Activated CD4-positive, alpha-beta T cell treated with anti-CD3 and anti-CD28 coated beads for 36 hours (primary cell): Measurements from ENCODE around the gene STARD13. TPM values are rescaled to one million over a fixed set of nuclear protein-coding genes. Genes with fewer than 3 reads are reported as not detected.

Experiments
- ATAC-seq: fragments of 200-7000 bp; cut with Tn5 transposase; one replicate; pipeline ENCODE4 v1.10.0; 2021; ENCODE audit warnings: mild to moderate bottlenecking, moderate library complexity
- CTCF ChIA-PET: fragments of 350-600 bp; sonication (Branson Sonifier 250); formaldehyde crosslinking; loops from one replicate; lab custom pipeline; 2021; ENCODE audit warnings: antibody characterized with exemption; lab: Charles Lee
- POLR2A ChIA-PET: fragments of 350-600 bp; sonication (Branson Sonifier 250); formaldehyde crosslinking; loops from one replicate; lab custom pipeline; 2021; ENCODE audit warnings: antibody characterized with exemption, inconsistent platforms; lab: Charles Lee
- DNase-seq: peaks from one replicate; pipeline ENCODE4 v3.0.0-alpha.2; 2020
- H3K27ac Mint-ChIP-seq: one replicate; pipeline ENCODE4 v1.8.0; 2021; ENCODE audit warnings: mixed read lengths
- H3K27me3 Mint-ChIP-seq: one replicate; pipeline ENCODE4 v1.8.0; 2021; ENCODE audit warnings: mixed read lengths
- H3K36me3 Mint-ChIP-seq: one replicate; pipeline ENCODE4 v1.8.0; 2021; ENCODE audit warnings: low read depth, mixed read lengths
- H3K4me1 Mint-ChIP-seq: one replicate; pipeline ENCODE4 v1.8.0; 2021; ENCODE audit warnings: mixed read lengths
- H3K4me3 Mint-ChIP-seq: one replicate; pipeline ENCODE4 v1.8.0; 2021; ENCODE audit warnings: mild to moderate bottlenecking, moderate library complexity, mixed read lengths
- H3K9me3 Mint-ChIP-seq: one replicate; pipeline ENCODE4 v1.8.0; 2021; ENCODE audit warnings: low read depth, mixed read lengths
- intact Hi-C, 2 experiments: fragments of 100-400 bp; cut with DNase I in 1 of 2; cut with micrococcal nuclease in 1 of 2; formaldehyde crosslinking; loops; one replicate each; pipeline versions ENCODE4 v1.14.2 to v1.15.1; 2022 to 2024; cut with DNase I, micrococcal nuclease
- total RNA-seq, 2 experiments: library from RNA; stranded (reverse); gene quantifications; one replicate each; pipeline ENCODE4 v1.2.3, GENCODE V29; 2021

Gene STARD13
- total RNA-seq, 2 experiments from 2014 or later = 0.35 to 0.57 TPM

DNA sequence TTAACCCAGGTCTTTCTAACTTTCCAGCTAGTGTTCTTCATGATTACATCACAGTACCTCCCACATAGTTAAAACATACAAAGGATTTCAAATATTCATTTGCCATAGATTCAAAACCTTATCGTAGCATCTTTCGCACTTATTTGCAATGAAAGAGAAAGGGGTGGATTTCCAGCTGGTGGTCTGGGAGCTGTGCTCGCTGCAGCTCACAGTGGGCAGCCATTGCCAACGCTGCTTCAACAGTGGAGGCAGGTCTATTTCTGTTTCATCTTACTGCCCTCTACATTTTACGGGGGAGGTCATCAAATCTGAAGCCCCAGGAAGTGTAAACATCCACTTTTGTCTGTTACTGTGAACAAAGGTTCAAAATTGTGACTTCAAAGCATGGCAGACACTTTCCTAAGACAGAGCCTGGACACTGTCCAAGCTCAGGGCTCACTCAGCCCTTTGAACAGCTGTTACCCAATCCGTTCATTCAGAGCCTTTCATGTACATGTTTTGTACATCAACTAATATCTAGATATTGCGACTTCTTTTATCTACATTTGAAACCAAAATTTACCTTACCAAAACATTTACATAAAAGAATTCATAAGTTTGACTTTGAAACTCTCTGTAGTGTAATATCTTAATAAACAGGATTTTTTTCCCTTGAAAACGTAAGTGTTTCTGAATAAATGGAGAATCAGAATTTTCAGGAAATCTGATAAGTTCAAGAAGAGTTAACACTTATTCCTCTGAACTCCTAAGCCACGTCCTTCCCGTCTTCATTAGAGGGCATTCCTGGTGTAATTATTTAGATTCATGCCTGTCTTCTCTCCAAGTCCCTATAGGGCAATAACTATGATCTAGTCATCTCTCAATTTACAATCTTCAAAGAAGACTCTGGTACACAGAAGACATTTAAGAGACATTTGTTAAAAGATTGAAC is 25.1 kb downstream of the STARD13 start:
- Mint-ChIP-seq H3K27me3 (no peaks in the 10 kb centered on the region), H3K4me3 (no peak overlapping the region), H3K9me3 (no peaks in the 10 kb centered on the region), H3K36me3 (no peaks in the 10 kb centered on the region), H3K4me1 (no peaks in the 10 kb centered on the region), H3K27ac (no peak overlapping the region)
- ChIA-PET POLR2A (no interaction called here), CTCF (interaction anchor here (0.5 to 0.7 kb wide), 2 partner anchors 65 to 134 kb away, joined by 3 read pairs; no protein-coding TSS in a partner anchor)
- DNase-seq (no peak), ATAC-seq (no peak)
- intact Hi-C loops = no loop called here

DNA sequence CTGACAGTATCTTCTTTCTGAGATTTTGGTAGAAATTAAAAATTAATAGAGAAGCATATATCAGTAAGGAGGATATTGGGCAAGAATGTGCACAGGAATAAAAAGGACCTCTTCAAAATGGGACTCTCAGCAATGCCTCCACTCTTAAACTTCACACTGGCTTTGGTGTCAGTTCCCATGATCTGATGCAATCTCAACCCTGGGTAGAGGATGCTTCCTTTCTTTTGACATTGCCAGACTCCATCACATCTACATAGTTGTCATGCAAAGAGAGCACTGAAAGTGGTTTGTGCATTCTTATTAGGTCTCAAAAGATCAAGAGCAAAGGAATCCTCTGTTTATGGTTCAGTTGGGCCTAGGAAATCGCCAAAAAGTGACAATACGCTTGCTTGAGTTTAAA is 26.3 kb downstream of the STARD13 start:
- no peaks in the 10 kb centered on the region for H3K36me3 Mint-ChIP-seq
- no peaks in the 10 kb centered on the region for H3K9me3 Mint-ChIP-seq
- intact Hi-C loops = no loop called here
- H3K27ac Mint-ChIP-seq = no peak overlapping the region
- ATAC-seq = no peak
- CTCF ChIA-PET = no interaction called here
- no peaks in the 10 kb centered on the region for H3K4me1 Mint-ChIP-seq
- no peak for DNase-seq
- no peak overlapping the region for H3K4me3 Mint-ChIP-seq
- H3K27me3 Mint-ChIP-seq = no peaks in the 10 kb centered on the region
- POLR2A ChIA-PET = no interaction called here

DNA sequence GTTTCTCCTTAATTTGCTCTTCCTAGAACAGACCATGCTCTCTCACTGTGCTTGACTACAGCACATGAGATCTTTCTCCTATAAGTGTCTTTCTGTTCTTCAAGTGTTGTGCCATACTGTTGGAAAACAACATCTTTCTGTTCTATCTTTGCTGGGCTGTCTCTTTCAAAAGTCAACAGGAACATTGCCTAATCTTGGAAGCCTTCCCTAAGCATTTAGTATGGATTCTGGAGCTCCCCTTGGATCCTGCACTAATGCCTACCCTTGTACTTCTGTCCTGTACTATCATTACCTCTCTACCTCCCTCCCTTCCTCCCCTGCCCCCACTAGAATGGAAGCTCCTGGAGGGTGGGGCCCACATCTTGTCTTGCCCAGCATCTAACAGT is 26.8 kb downstream of the STARD13 start:
- Mint-ChIP-seq H3K9me3 (no peaks in the 10 kb centered on the region), H3K27me3 (no peaks in the 10 kb centered on the region), H3K36me3 (no peaks in the 10 kb centered on the region), H3K4me3 (no peak overlapping the region), H3K4me1 (no peaks in the 10 kb centered on the region), H3K27ac (no peak overlapping the region)
- ATAC-seq (no peak), DNase-seq (no peak)
- intact Hi-C loops = no loop called here
- POLR2A ChIA-PET = no interaction called here
- CTCF ChIA-PET = no interaction called here

DNA sequence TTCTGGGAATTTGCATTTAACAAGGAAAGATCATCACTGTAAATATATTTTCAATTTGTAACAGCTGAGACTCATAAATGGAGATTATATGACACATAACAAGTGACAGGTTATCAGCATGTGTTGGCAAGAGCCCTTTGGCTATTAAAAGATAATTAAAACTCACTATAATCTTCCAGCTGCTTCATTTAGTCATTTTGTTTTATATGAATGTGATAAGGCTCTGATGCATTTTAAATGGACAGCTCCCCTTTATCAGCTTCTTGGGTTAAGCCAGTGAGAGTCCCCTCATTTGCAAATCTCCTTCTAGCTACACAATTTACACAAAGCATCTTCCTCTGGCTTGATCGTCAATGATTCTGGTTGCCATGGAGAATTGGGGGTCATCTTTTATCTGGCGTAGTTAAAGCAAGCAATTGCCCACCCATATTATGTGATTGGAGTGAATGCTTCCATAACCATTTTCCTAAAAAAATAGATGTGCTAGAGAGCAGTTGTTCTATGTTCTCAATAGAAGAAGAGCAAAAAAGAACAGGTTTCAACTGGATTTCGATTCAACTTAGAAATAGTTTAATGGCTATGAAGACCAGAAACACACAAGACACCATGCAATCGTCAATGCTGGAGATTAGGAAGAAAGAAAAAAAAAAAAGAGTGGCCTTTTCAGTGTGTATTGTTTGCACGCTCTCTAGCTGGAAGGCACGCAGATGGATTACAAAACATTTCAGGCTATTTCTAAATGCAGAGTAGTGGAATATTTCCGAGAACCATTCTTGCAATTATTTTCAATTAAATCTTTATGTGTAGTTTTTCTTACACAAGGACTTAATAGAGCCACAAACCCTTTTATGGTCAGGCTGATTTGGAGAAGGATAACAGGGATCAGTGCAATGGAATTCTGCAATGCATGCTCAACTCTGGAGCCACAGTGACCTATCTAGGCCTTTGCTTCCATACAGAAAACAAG is 27.4 kb downstream of the STARD13 start:
- H3K4me1 Mint-ChIP-seq = no peaks in the 10 kb centered on the region
- no peak overlapping the region for H3K4me3 Mint-ChIP-seq
- no peak overlapping the region for H3K27ac Mint-ChIP-seq
- H3K9me3 Mint-ChIP-seq = no peaks in the 10 kb centered on the region
- H3K36me3 Mint-ChIP-seq = no peaks in the 10 kb centered on the region
- ChIA-PET CTCF (no interaction called here), POLR2A (no interaction called here)
- H3K27me3 Mint-ChIP-seq = no peaks in the 10 kb centered on the region
- intact Hi-C loops = no loop called here
- no peak for DNase-seq
- ATAC-seq = no peak

DNA sequence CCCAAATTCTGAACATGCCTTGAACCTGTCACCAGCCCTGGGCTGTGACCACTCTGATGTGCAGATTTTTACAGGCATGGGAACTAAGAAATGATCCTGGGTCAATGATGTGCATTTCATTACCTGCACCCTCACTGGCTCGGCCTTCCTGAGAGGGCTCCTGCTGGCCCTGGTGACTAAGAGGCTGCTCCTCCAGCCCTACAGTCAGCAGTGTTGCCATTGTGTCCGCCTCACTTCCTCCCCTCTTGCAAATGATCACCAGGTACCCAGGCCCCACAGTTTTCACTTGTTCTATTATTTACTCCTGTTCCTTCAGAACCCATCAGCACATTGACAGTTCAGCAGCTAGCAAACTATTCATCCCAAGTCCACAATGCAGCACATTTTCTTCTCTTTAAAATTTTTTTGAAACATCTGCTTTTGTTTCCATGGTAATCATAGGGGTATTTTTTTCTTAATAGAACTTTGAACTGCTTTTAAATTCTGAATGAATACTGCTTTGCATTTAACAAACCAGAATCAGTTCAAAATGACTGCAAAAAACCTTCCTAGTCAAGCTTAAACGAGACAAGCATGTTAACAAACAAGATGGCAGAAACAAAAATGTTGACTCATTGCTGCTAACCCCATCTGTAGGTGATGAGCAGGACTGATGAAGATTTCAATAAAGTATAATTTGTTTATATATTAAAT is 29.3 kb downstream of the STARD13 start:
- POLR2A ChIA-PET = no interaction called here
- no peaks in the 10 kb centered on the region for H3K27me3 Mint-ChIP-seq

DNA sequence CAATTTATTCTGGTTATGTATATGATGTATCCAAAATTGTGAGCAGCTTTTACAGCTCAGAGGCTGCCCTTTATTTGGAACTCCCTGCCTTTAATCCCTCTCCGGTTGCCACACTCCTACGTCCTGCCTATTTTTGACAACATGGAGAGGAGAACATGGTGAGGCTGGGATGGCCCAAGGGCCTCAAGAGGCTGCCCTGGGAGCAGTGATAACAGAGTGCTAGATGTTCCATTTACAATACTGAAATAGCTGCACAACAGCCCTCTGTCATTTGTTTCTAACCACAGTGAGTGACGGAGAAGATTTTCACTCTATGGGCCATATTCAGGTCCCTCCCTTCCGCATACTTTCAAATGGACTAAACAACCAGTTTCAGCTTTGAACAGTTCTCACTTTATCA is 33.4 kb downstream of the STARD13 start:
- ATAC-seq = no peak
- intact Hi-C loops = no loop called here
- peaks cover 6% of the 10 kb centered on the region for H3K27me3 Mint-ChIP-seq
- H3K36me3 Mint-ChIP-seq = no peaks in the 10 kb centered on the region
- no peak for DNase-seq
- H3K27ac Mint-ChIP-seq = no peak overlapping the region
- CTCF ChIA-PET = no interaction called here
- H3K9me3 Mint-ChIP-seq = no peaks in the 10 kb centered on the region
- no peaks in the 10 kb centered on the region for H3K4me1 Mint-ChIP-seq
- H3K4me3 Mint-ChIP-seq = no peak overlapping the region
- POLR2A ChIA-PET = no interaction called here

More for the DNA sequence above, 29.3 kb downstream of the STARD13 start:
- ATAC-seq (no peak), DNase-seq (no peak)
- Mint-ChIP-seq H3K9me3 (no peaks in the 10 kb centered on the region), H3K27ac (no peak overlapping the region), H3K4me3 (no peak overlapping the region), H3K36me3 (no peaks in the 10 kb centered on the region), H3K4me1 (no peaks in the 10 kb centered on the region)
- intact Hi-C loops = no loop called here
- CTCF ChIA-PET = interaction anchor here (0.6 kb wide), 2 partner anchors 132 to 166 kb away, joined by 3 read pairs; no protein-coding TSS in a partner anchor

DNA sequence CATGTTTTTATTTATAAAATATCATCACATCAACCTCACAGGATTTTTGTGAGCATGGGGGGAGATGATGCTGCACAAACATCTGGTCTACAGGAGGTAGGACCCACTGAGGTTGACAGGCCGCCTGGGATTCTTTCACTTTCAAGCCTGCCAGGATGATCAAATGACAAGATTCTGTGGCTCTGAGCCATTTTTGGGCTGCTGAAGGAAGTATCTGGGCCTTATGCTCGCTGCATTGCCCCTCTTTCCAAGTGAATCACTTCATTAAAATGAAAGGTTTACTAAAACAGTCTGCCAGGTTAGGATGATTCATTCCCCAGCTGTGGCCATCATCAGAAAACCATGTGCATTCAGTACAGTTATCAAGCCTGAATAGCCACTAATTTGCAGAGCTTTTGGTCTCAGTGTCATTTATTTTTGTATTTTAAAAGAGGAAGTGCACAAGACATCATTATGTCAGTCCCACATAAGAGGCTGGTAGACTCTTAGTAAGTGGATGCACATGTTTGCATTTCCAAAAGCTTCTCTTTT is 34.4 kb downstream of the STARD13 start:
- Mint-ChIP-seq H3K9me3 (no peaks in the 10 kb centered on the region), H3K4me1 (no peaks in the 10 kb centered on the region), H3K36me3 (no peaks in the 10 kb centered on the region), H3K27me3 (peaks cover 8% of the 10 kb centered on the region), H3K27ac (no peak overlapping the region), H3K4me3 (no peak overlapping the region)
- intact Hi-C loops = no loop called here
- DNase-seq = peak; percentile 8
- POLR2A ChIA-PET = no interaction called here
- ATAC-seq = no peak
- CTCF ChIA-PET = interaction anchor here (0.6 kb wide), 1 partner anchor 190 kb away, joined by 3 read pairs; no protein-coding TSS in a partner anchor

DNA sequence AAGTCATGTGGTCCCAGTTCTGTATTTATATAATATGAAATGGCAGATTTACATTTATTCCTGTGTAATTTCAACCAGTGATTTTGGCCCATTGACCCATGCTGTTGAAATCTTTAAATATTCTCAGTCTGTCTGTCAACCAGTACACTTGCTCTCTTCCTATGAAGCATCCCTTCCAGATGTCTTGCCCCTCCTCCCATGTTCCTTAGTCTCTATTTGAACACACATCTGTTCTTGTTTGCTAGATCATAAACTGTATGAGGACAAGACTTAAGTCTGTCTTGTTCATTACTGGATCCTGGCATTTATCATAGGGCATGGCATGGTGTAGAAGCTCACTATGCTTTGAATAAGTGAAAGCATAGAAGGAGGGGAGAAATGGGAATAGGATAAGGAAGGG is 34.9 kb downstream of the STARD13 start:
- POLR2A ChIA-PET = no interaction called here
- Mint-ChIP-seq H3K27ac (no peak overlapping the region), H3K27me3 (peaks cover 11% of the 10 kb centered on the region), H3K9me3 (no peaks in the 10 kb centered on the region), H3K4me1 (no peaks in the 10 kb centered on the region), H3K4me3 (no peak overlapping the region), H3K36me3 (no peaks in the 10 kb centered on the region)
- intact Hi-C loops = no loop called here
- DNase-seq (no peak), ATAC-seq (no peak)
- CTCF ChIA-PET = no interaction called here

DNA sequence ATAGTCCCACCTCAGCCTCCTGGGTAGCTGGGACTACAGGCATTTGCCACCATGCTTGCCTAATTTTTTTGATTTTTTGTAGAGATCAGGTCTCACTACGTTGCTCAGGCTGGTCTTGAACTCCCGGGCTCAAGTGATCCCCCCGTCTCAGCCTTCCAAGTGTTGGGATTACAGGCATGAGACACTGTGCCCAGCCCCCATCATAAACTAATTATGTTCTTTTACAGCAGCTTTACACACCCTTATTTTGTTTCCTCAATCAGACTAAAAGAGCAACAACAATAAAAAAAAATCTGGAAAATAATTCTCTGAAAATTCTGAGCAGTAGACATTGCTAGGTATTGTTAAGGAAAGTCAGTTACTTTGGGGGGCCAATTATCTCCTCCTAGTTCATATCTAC is 35.7 kb downstream of the STARD13 start:
- no peak overlapping the region for H3K4me3 Mint-ChIP-seq
- H3K27me3 Mint-ChIP-seq = peaks cover 11% of the 10 kb centered on the region
- intact Hi-C loops = no loop called here
- no peaks in the 10 kb centered on the region for H3K9me3 Mint-ChIP-seq
- H3K36me3 Mint-ChIP-seq = no peaks in the 10 kb centered on the region
- POLR2A ChIA-PET = no interaction called here
- ATAC-seq (no peak), DNase-seq (no peak)
- CTCF ChIA-PET = no interaction called here
- no peak overlapping the region for H3K27ac Mint-ChIP-seq
- no peaks in the 10 kb centered on the region for H3K4me1 Mint-ChIP-seq

DNA sequence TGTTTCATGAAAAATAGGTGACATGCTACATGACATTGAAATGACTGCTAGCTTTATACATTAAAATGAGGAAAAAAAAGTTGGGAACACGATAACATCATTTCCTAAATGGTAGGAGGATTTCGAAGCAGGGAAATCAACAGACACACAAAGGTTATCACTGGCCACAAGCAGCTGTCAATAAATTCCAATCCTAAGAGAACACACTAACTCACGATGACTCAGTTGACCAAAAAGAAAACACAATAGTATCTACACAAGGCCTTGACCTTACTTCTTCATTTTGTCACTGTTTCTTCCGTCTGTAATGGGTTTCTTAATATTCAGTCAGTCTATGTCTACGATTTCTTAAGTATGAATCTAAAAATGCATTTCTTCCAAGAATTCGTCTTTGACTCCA is 36.5 kb downstream of the STARD13 start:
- ATAC-seq = no peak
- Mint-ChIP-seq H3K27me3 (peaks cover 11% of the 10 kb centered on the region), H3K9me3 (no peaks in the 10 kb centered on the region), H3K4me3 (no peak overlapping the region), H3K36me3 (no peaks in the 10 kb centered on the region), H3K4me1 (no peaks in the 10 kb centered on the region), H3K27ac (no peak overlapping the region)
- POLR2A ChIA-PET = no interaction called here
- intact Hi-C loops = no loop called here
- DNase-seq = no peak
- CTCF ChIA-PET = interaction anchor here (0.7 to 1.0 kb wide), 2 partner anchors 21 to 506 kb away, joined by 3 read pairs; no protein-coding TSS in a partner anchor
